Chondrocyte (in vitro differentiated cells): Measurements from ENCODE around the gene KCNN2. TPM values are rescaled to one million over a fixed set of nuclear protein-coding genes. Genes with fewer than 3 reads are reported as not detected.
"Not testable (repeated sequence)": the region's sequence is repeated elsewhere in the genome, so short reads cannot be mapped to it uniquely, and the experiment has no call there.

ENCODE experiments used
- DNase-seq: peaks from one replicate; pipeline ENCODE4 v3.0.0; 2021; ENCODE audit warnings: mixed read lengths, low spot score
- H3K27ac Mint-ChIP-seq: one replicate; pipeline ENCODE4 v1.8.0; 2021; ENCODE audit warnings: mild to moderate bottlenecking, moderate library complexity, mixed read lengths; ENCODE audit not compliant: unreplicated experiment
- H3K27me3 Mint-ChIP-seq: 2 replicates; pipeline ENCODE4 v1.8.0; 2021; ENCODE audit warnings: low read depth, mixed read lengths
- H3K36me3 Mint-ChIP-seq: 2 replicates; pipeline ENCODE4 v1.8.0; 2021; ENCODE audit warnings: low read depth, mixed read lengths
- H3K4me1 Mint-ChIP-seq: 2 replicates; pipeline ENCODE4 v1.8.0; 2021; ENCODE audit warnings: low read depth, mild to moderate bottlenecking, mixed read lengths
- H3K4me3 Mint-ChIP-seq: one replicate; pipeline ENCODE4 v1.8.0; 2021; ENCODE audit warnings: mild to moderate bottlenecking, moderate library complexity, mixed read lengths; ENCODE audit not compliant: unreplicated experiment
- H3K9me3 Mint-ChIP-seq: 2 replicates; pipeline ENCODE4 v1.8.0; 2021; ENCODE audit warnings: low read depth, mixed read lengths
- total RNA-seq: library from RNA; stranded (reverse); gene quantifications from 3 replicates; pipeline ENCODE4 v1.2.1, GENCODE V29; 2021
- TF ChIP-seq, protein P1 (sequence below): fragments of 200-600 bp; sonication (generic); IDR thresholded peaks from 2 replicates; pipeline ENCODE4 v1.5.0; 2021; ENCODE audit warnings: antibody characterized with exemption, mild to moderate bottlenecking, moderate library complexity

KCNN2 gene
- total RNA-seq, 1 donor from 2014 or later = not detected

DNA sequence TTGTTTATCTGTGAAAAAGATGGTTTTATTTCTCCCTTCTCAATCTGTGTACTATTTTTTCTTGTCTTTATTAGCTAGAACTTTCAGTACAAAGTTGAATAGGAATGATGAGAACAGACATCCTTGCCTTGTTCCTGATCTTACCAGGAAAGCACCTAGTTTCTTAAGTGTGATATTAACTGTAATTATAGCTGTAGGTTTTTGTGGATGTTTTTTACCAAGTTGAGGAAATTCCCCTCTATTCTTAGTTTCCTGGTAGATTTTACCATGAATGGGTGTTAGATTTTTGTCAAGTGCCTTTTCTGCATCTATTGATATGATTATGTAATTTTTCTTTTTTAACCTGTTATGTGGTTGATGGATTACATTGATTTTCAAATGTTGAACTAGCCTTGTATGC is 68.7 kb downstream of the KCNN2 start:
- TF ChIP-seq, protein P1, sequence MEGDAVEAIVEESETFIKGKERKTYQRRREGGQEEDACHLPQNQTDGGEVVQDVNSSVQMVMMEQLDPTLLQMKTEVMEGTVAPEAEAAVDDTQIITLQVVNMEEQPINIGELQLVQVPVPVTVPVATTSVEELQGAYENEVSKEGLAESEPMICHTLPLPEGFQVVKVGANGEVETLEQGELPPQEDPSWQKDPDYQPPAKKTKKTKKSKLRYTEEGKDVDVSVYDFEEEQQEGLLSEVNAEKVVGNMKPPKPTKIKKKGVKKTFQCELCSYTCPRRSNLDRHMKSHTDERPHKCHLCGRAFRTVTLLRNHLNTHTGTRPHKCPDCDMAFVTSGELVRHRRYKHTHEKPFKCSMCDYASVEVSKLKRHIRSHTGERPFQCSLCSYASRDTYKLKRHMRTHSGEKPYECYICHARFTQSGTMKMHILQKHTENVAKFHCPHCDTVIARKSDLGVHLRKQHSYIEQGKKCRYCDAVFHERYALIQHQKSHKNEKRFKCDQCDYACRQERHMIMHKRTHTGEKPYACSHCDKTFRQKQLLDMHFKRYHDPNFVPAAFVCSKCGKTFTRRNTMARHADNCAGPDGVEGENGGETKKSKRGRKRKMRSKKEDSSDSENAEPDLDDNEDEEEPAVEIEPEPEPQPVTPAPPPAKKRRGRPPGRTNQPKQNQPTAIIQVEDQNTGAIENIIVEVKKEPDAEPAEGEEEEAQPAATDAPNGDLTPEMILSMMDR = no peak
- no peaks in the 10 kb centered on the region for H3K36me3 Mint-ChIP-seq
- peaks cover 12% of the 10 kb centered on the region for H3K27me3 Mint-ChIP-seq
- H3K4me1 Mint-ChIP-seq = no peaks in the 10 kb centered on the region
- no peak overlapping the region for H3K4me3 Mint-ChIP-seq
- H3K9me3 Mint-ChIP-seq = peaks cover 3% of the 10 kb centered on the region
- no peak overlapping the region for H3K27ac Mint-ChIP-seq
- DNase-seq = no peak

DNA sequence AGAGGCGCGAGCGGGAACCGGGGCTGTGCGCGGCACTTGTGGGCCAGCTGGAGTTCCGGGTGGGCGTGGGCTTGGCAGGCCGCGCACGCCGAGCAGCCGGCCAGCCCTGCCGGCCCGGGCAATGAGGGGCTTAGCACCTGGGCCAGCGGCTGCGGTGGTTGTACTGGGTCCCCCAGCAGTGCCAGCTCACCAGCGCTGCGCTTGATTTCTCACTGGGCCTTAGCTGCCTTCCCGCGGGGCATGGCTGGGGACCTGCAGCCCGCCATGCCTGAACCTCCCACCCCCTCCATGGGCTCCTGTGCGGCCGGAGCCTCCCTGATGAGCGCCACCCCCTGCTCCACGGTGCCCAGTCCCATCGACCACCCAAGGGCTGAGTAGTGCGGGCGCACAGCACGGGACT is 70.8 kb downstream of the KCNN2 start:
- H3K36me3 Mint-ChIP-seq, H3K4me3 Mint-ChIP-seq, DNase-seq, H3K4me1 Mint-ChIP-seq, H3K27ac Mint-ChIP-seq, H3K9me3 Mint-ChIP-seq: not testable (repeated sequence)
- H3K27me3 Mint-ChIP-seq = peaks cover 10% of the 10 kb centered on the region

DNA sequence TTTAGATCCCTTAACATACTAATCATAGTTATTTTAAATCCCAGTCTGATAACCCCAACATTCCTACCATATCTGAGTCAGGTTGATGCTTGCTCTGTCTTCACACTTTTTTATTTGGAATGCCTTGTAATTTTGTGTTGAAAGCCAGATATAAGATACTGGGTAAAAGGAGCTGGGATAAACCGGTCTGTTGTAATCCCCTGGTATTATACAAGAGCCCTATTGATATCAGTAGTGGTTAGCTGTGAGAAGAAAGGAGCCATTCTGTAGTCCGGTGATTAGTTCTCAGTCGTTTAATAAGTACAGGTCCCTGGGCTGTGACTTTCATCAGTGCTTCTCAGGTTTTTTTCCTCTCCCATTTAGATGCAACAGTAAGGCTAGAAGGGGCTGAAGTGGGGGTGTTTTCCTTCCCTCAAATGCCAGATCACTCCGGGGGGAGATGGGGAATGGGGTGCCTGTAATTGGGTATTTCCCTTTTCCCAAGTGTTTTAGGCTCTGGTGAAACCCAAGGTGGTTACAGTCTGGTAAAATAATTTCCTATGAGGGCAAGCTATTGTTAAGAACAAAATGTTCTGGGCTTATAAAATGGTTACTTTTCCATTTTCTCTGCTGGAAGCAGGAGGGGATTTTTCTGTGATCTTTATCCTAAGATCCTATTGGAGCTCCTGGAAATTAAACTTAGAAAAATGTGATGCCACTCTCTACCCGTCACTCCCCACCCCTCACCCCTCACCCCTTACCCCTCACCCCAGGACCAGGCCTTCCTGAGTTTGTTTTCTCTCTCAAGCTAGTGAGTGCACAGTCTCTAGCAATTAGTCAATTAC is 72.7 kb downstream of the KCNN2 start:
- DNase-seq = no peak
- Mint-ChIP-seq H3K4me1 (no peaks in the 10 kb centered on the region), H3K36me3 (no peaks in the 10 kb centered on the region), H3K27ac (no peak overlapping the region), H3K27me3 (peaks cover 19% of the 10 kb centered on the region), H3K9me3 (no peaks in the 10 kb centered on the region), H3K4me3 (no peak overlapping the region)
- TF ChIP-seq, protein P1 = no peak

DNA sequence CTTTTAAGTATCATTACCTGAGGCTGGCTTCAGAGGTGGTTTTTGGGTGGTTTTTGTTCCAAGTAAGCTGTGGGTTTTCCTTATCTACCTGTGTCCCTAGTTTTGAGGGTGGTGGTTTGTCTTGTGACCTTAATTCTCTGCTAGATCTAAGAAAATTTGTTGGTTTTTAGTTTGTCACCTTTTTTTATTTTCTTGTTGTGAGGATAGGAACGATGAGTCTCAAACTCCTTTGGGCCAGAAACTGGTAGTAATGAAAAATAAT is 73.3 kb downstream of the KCNN2 start:
- Mint-ChIP-seq H3K4me3 (no peak overlapping the region), H3K36me3 (no peaks in the 10 kb centered on the region), H3K4me1 (no peaks in the 10 kb centered on the region), H3K27ac (no peak overlapping the region), H3K9me3 (no peaks in the 10 kb centered on the region), H3K27me3 (peaks cover 22% of the 10 kb centered on the region)
- DNase-seq = no peak
- TF ChIP-seq, protein P1 = no peak

DNA sequence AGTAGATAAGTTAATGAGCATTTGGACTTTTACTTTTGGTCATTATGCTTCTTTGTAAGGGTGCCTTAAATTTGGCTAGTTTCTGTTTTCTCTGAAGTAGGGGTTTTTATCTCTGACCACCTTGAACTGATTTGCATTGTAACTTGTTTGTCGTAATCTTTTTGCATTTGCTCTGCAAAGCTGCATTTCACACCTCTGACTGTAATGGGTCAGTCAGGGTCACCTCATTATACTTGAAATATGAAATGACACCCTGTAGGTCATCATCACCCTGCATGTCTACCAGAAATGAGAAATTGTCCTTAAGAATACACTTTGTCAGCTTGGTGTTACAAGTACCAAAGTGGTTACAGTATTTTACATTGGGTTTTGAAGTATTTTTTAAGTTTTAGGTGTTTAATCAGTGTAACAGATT is 74.0 kb downstream of the KCNN2 start:
- Mint-ChIP-seq H3K27me3 (peaks cover 24% of the 10 kb centered on the region), H3K4me3 (no peak overlapping the region)
- no peak for DNase-seq

More for the DNA sequence above, 74.0 kb downstream of the KCNN2 start:
- no peak overlapping the region for H3K27ac Mint-ChIP-seq
- H3K36me3 Mint-ChIP-seq = no peaks in the 10 kb centered on the region
- H3K9me3 Mint-ChIP-seq = no peaks in the 10 kb centered on the region
- TF ChIP-seq, protein P1 = no peak
- no peaks in the 10 kb centered on the region for H3K4me1 Mint-ChIP-seq
